Epithelial cell of esophagus (primary cell): ENCODE results near the gene PCIF1.

Experiments used
- DNase-seq: peaks from one replicate; pipeline ENCODE4 v3.0.0; 2010; ENCODE audit warnings: low read depth
- H3K4me3 ChIP-seq: 2 replicates; pipeline ENCODE4 v1.5.1; 2011; ENCODE audit warnings: mild to moderate bottlenecking, low read length, control low read depth
- TF ChIP-seq, protein P1 (sequence below): IDR thresholded peaks from 2 replicates; pipeline ENCODE4 v1.5.1; 2011; ENCODE audit warnings: low read depth, mild to moderate bottlenecking, low read length, control low read depth, inconsistent platforms; ENCODE audit not compliant: insufficient read depth; ENCODE audit errors: missing control alignments

The PCIF1 gene

DNA sequence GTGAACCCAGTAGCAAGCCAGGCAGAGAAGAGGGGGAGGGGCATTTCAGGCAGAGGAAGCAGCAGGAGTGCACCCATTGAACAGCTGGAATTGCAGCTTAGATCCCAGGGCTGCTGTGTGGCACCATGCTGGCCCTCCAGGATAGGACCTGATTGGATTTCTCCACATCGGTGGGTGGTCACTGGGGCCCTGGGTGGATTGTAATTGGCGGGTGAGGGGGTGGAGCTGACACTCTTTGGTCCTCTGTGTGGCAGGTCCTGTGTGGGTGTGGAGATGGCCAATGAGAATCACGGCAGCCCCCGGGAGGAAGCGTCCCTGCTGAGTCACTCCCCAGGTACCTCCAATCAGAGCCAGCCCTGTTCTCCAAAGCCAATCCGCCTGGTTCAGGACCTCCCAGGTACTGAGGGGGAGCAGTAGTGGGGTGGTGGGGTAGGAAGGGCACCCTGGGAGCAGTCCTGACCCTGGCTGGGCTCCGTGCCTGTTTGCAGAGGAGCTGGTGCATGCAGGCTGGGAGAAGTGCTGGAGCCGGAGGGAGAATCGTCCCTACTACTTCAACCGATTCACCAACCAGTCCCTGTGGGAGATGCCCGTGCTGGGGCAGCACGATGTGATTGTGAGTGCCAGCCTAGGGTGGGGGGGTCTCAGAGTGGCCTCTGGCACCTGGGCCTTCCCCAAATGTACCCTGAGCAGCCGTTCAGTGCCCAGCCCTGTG lies 4.4 kb downstream of the PCIF1 start:
- H3K4me3 ChIP-seq, result no peak overlapping the region
- TF ChIP-seq, protein P1, sequence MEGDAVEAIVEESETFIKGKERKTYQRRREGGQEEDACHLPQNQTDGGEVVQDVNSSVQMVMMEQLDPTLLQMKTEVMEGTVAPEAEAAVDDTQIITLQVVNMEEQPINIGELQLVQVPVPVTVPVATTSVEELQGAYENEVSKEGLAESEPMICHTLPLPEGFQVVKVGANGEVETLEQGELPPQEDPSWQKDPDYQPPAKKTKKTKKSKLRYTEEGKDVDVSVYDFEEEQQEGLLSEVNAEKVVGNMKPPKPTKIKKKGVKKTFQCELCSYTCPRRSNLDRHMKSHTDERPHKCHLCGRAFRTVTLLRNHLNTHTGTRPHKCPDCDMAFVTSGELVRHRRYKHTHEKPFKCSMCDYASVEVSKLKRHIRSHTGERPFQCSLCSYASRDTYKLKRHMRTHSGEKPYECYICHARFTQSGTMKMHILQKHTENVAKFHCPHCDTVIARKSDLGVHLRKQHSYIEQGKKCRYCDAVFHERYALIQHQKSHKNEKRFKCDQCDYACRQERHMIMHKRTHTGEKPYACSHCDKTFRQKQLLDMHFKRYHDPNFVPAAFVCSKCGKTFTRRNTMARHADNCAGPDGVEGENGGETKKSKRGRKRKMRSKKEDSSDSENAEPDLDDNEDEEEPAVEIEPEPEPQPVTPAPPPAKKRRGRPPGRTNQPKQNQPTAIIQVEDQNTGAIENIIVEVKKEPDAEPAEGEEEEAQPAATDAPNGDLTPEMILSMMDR, result no peak
- DNase-seq, result no peak

DNA sequence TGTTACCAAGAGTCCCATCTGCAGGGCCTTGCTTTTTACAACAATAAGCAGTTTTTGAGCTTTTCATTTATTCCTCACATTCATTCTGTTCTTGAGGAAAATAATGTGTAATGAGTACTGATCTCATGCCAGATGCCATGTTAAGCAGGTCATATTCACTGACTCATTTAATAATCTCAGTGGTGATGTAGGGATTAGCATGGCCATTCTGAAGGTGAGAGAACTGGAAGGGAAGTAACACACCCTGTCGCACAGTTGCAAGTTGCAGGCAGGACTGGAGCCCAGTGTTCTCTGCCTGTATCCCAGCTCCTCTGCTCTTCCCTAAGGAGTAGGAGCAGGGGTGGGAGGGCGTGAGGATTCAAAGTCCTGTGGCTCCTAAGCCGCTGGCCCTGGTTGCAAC lies 5.6 kb downstream of the PCIF1 start:
- H3K4me3 ChIP-seq, result no peak overlapping the region
- TF ChIP-seq, protein P1, result no peak
- peak; percentile 41 for DNase-seq

DNA sequence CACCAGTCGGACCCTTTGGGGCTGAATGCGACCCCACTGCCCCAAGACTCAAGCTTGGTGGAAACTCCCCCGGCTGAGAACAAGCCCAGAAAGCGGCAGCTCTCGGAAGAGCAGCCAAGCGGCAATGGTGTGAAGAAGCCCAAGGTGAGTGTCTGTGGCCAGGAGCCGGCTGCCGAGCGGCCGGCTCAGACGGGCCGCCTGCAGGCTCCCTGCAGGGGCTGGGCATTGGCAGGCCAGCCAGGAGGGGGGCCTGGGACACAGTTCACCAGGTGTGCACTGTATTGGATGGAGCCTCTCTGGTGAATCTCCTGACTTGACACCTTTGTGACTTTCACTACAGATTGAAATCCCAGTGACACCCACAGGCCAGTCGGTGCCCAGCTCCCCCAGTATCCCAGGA lies 6.0 kb downstream of the PCIF1 start:
- TF ChIP-seq, protein P1, result no peak
- no peak for DNase-seq
- H3K4me3 ChIP-seq, result no peak overlapping the region

DNA sequence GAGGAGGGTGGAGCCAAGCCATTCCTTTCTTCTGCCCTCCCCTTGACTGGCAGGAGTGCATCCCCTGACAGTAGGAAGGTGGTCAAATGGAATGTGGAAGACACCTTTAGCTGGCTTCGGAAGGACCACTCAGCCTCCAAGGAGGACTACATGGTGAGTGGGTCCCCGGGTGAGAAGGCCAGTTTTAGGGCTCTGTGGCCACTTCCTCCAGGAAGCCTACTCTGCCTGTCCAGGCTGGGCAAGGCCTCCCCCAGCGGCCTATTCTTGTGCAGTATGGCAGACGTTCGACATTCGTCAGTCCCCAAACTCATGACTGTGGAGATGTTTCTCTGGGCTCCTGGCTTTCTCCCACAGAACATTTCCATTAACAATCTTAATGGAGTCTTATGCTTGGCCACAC lies 9.1 kb downstream of the PCIF1 start:
- TF ChIP-seq, protein P1, result no peak
- no peak for DNase-seq
- no peak overlapping the region for H3K4me3 ChIP-seq

DNA sequence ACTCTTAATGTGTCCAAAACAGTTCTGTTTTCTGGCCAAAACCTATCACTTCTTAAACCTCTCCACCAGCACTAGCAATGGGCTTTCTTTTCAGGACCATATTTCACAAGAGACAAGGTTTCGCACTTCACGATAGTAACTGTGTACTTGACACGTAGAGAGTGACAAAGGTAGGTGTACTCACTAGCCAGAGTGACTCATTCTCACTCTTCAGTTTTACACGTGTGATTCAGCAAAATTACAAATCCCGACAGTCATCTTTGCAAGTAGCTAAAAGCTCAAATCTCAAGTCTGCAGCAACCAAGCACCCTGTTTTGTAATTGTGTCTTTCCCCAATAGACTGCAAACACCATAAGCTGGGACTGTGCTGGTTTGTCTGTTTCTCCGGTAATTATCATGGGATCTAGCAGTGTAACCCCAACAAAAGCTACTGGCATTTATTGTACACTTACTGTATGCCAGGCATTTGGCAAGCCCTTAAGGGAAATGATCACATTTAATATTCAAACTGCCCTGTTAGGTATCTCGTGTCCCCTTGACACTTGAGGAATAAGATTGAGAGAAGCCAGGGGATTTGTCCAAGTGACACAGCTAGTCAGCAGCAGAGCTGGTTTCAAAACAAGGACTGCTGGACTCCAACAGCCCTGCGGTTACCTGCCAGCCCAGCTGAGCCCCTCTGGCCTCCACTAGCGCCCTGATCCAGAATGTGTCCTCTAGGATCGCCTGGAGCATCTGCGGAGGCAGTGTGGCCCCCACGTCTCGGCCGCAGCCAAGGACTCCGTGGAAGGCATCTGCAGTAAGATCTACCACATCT lies 9.9 kb downstream of the PCIF1 start:
- DNase-seq, result peak; percentile 96
- H3K4me3 ChIP-seq, result no peak overlapping the region
- TF ChIP-seq, protein P1, result no peak

DNA sequence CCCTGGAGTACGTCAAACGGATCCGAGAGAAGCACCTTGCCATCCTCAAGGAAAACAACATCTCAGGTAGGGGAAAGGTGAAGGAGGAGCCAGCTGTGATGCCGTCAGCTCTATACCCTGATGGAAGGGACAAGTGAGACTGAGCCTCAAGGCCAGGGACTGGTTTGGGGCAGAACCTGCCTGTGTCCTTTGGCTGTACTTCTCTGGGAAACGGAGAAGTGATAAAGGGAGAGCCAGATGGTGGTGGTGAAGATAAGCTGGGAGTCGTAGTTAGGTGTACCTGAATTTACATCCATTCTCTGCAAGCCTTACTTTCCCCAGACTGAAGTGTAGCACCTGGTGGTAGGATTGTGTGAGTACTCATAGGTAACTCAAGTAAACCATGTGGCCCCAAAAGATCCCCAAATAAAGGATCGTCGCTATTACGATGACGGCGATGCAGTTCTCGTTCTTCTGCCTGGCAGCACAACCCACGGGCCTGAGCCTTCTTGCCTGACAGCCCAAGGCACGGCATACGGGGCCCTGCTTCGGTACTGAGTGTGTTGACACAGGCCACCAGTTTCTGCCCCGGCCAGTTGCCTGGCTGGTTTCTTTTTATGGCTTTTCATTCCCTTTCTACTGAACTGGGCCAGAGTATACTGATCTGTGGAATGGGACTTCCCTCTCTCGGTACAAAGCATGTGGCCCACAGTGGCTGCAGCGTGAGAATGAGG lies 10.6 kb downstream of the PCIF1 start:
- no peak for DNase-seq
- TF ChIP-seq, protein P1, result peak; percentile 31
- no peak overlapping the region for H3K4me3 ChIP-seq
